ENCODE measurements around the gene HOXC12. TPM values are rescaled to one million over a fixed set of nuclear protein-coding genes. Genes with fewer than 3 reads are reported as not detected.

The HOXC12 gene
- total and polyA plus RNA-seq, 12 donors, result not detected

DNA sequence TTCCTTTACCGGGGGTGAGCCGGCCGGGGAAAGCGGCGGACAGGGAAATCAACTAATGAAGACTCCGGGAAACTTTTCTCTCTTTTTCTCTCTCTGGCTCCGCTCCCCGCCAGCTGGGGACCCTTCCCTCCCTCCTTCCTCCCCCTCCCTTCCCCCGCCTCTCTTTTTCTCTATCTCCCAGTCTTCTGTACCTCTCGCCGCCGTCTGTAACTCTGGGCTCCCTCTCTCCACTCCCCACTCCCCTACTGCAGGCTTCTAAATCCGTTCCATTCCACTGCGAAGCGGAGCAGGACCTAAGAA, 11.3 kb downstream of the HOXC12 start:
- no peak for TF ChIP-seq POLR2A (IDR thresholded peaks at IDR 0.05)
- intact Hi-C loops (cut with DNase I), result loop anchor here in 1 of 2 donors (10.0 kb wide), 1 partner anchor 261 kb away; no protein-coding TSS in a partner anchor
- 9 to 19% (median 12%) methylated on average over 15 of the region's 15 CpGs for WGBS, 4 donors

GRCh38 chr12:53966385-53967133, 11.9 kb downstream of the HOXC12 start:
- Histone ChIP-seq H3K36me3 (replicated peaks in 1 of 2) (no peaks in the 10 kb centered on the region), H3K27ac (no peak overlapping the region), H3K4me1 (replicated peaks in 1 of 2) (peaks cover 0 to 3% of the 10 kb centered on the region in 2 donors), H3K4me3 (no peak overlapping the region), H3K27me3 (peaks cover 99% of the 10 kb centered on the region), H3K9me3 (replicated peaks in 1 of 3) (no peaks in the 10 kb centered on the region)
- TF ChIP-seq POLR2A (IDR thresholded peaks at IDR 0.05), result no peak
- intact Hi-C loops (cut with DNase I), result loop anchor here in 1 of 2 donors (10.0 kb wide), 1 partner anchor 262 kb away; no protein-coding TSS in a partner anchor
- WGBS, 4 donors, result 21 to 28% (median 25%) methylated on average over 26 to 36 of the region's 36 CpGs
- DNase-seq, result no peak

More for the DNA sequence above, 11.3 kb downstream of the HOXC12 start:
- no peak overlapping the region for H3K4me3 ChIP-seq
- no peaks in the 10 kb centered on the region for H3K36me3 ChIP-seq (replicated peaks in 1 of 2)
- H3K27ac ChIP-seq, result no peak overlapping the region
- no peak for DNase-seq
- H3K4me1 ChIP-seq (replicated peaks in 1 of 2), result peaks cover 0 to 3% of the 10 kb centered on the region in 2 donors
- peaks cover 99% of the 10 kb centered on the region for H3K27me3 ChIP-seq
- no peaks in the 10 kb centered on the region for H3K9me3 ChIP-seq (replicated peaks in 1 of 3)

DNA sequence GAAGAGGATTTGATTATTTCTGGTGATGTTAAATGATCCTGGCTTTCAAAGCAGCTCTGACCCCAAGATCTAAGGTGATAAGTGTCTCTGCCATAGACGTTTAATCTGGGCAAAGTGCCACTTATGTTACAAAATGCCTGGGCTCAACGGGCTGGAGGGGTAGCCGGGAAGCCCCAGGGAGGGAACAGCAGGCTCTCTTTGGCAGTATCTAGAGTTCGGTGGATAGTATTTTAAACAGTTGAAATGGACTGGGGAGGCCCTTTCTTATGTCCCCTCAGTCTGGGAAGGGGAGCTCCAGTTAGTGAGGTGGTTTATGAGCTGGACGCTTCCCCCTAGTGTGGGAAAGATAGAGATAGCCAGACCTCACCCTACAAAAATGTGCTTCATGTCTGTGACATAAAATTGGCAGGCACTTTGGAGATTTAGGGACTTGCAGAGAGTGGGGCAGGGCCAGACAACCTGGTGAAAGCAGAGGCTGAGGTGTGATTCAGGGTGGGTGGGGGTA, 12.8 kb downstream of the HOXC12 start:
- H3K27ac ChIP-seq, result no peak overlapping the region

GRCh38 chr12:53968214-53969127, 13.8 kb downstream of the HOXC12 start:
- Histone ChIP-seq H3K9me3 (replicated peaks in 1 of 3) (no peaks in the 10 kb centered on the region), H3K4me1 (replicated peaks in 1 of 2) (peaks cover under 1 to 6% of the 10 kb centered on the region in 2 donors), H3K36me3 (replicated peaks in 1 of 2) (no peaks in the 10 kb centered on the region), H3K27ac (no peak overlapping the region), H3K4me3 (no peak overlapping the region), H3K27me3 (peaks cover 97% of the 10 kb centered on the region)
- intact Hi-C loops (cut with DNase I), result loop anchor here in 1 of 2 donors (10.0 kb wide), 1 partner anchor 264 kb away; no protein-coding TSS in a partner anchor
- no peak for TF ChIP-seq POLR2A (IDR thresholded peaks at IDR 0.05)
- TF ChIP-seq, protein P1, sequence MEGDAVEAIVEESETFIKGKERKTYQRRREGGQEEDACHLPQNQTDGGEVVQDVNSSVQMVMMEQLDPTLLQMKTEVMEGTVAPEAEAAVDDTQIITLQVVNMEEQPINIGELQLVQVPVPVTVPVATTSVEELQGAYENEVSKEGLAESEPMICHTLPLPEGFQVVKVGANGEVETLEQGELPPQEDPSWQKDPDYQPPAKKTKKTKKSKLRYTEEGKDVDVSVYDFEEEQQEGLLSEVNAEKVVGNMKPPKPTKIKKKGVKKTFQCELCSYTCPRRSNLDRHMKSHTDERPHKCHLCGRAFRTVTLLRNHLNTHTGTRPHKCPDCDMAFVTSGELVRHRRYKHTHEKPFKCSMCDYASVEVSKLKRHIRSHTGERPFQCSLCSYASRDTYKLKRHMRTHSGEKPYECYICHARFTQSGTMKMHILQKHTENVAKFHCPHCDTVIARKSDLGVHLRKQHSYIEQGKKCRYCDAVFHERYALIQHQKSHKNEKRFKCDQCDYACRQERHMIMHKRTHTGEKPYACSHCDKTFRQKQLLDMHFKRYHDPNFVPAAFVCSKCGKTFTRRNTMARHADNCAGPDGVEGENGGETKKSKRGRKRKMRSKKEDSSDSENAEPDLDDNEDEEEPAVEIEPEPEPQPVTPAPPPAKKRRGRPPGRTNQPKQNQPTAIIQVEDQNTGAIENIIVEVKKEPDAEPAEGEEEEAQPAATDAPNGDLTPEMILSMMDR (IDR thresholded peaks at IDR 0.05), result no peak
- WGBS, 4 donors, result 45 to 55% (median 47%) methylated on average over 19 to 24 of the region's 24 CpGs
- DNase-seq, result no peak

More for the DNA sequence above, 12.8 kb downstream of the HOXC12 start:
- DNase-seq, result no peak
- Histone ChIP-seq H3K27me3 (peaks cover 99% of the 10 kb centered on the region), H3K36me3 (replicated peaks in 1 of 2) (no peaks in the 10 kb centered on the region), H3K4me3 (no peak overlapping the region), H3K4me1 (replicated peaks in 1 of 2) (peaks cover 0 to 3% of the 10 kb centered on the region in 2 donors), H3K9me3 (replicated peaks in 1 of 3) (no peaks in the 10 kb centered on the region)
- 26 to 37% (median 31%) methylated on average over 5 of the region's 5 CpGs for whole genome bisulfite sequencing, 4 donors
- TF ChIP-seq, protein P1 (IDR thresholded peaks at IDR 0.05), result no peak
- TF ChIP-seq POLR2A (IDR thresholded peaks at IDR 0.05), result no peak
- intact Hi-C loops (cut with DNase I), result loop anchor here in 1 of 2 donors (10.0 kb wide), 1 partner anchor 263 kb away; no protein-coding TSS in a partner anchor

All from adrenal gland (tissue), 12 donors.